K562 (cell line): ENCODE measurements around the gene CSF3. TPM values are rescaled to one million over a fixed set of nuclear protein-coding genes. Genes with fewer than 3 reads are reported as not detected.

Source experiments
- FOXJ3 ChIP-seq: sonication (generic); formaldehyde crosslinking; IDR thresholded peaks from 2 replicates; pipeline ENCODE4 v1.4.0; 2020; ENCODE audit warnings: mild to moderate bottlenecking, missing genetic modification reagents
- FOXK1 ChIP-seq: sonication (generic); formaldehyde crosslinking; IDR thresholded peaks from 2 replicates; pipeline ENCODE4 v1.8.0; 2022; ENCODE audit warnings: missing genetic modification reagents, mild to moderate bottlenecking, borderline replicate concordance
- PTTG1 ChIP-seq: fragments of 450-650 bp; IDR thresholded peaks from 2 replicates; pipeline ENCODE4 v1.6.1; 2016; ENCODE audit warnings: low read depth, mild to moderate bottlenecking, missing genetic modification characterization, missing compliant biosample characterization
- TCF7 ChIP-seq: sonication (generic); IDR thresholded peaks from 2 replicates; pipeline ENCODE4 v1.6.1; 2016; ENCODE audit warnings: antibody characterized with exemption, borderline replicate concordance
- TCF7L2 ChIP-seq: fragments of 150-350 bp; IDR thresholded peaks from 2 replicates; pipeline ENCODE4 v1.6.1; 2016; ENCODE audit warnings: low read depth, mild to moderate bottlenecking, low read length, moderate library complexity
- ZBED1 ChIP-seq: IDR thresholded peaks from 2 replicates; pipeline ENCODE4 v1.6.1; 2014
- ZNF121 ChIP-seq: sonication (generic); formaldehyde crosslinking; conservative IDR thresholded peaks from 2 replicates; pipeline ENCODE4 v1.8.0; 2022; ENCODE audit warnings: missing genetic modification reagents
- ZNF324 ChIP-seq: fragments of 250-450 bp; sonication (Bioruptor Pico); IDR thresholded peaks from 2 replicates; pipeline ENCODE4 v1.4.0; 2020; ENCODE audit warnings: mild to moderate bottlenecking
- polyA plus RNA-seq, 8 experiments: library from polyadenylated mRNA; depleted of rRNA in 4 of 8; stranded (reverse) in 5 of 8; unstranded in 3 of 8; fragments of >200 nt; fragmentation: Nextera tagmentation in 2 of 8; fragmentation: Illumina TruSeq in 1 of 8; extraction: Ambion mirVana in 2 of 8; extraction: Trizol in 1 of 8; gene quantifications; 2 replicates each; pipeline versions ENCODE4 v1.2.1 to v1.2.3, GENCODE V29; 2011 to 2014; ENCODE audit warnings: inconsistent platforms in 1 of 8, missing spikeins in 1 of 8
- total RNA-seq, 7 experiments: library from RNA; depleted of rRNA in 6 of 7; stranded (reverse); fragments of >200 nt in 6 of 7; fragmentation: Illumina TruSeq in 2 of 7; extraction: Trizol in 2 of 7; gene quantifications; 2 replicates each; pipeline versions ENCODE4 v1.2.1 to v1.2.3, GENCODE V29; 2011 to 2021; ENCODE audit warnings: low replicate concordance in 1 of 7
- TF ChIP-seq, protein P1 (sequence below): fragments of 450-650 bp; IDR thresholded peaks from 2 replicates; pipeline ENCODE4 v1.6.1; 2016; ENCODE audit warnings: low read depth, mild to moderate bottlenecking, moderate library complexity
- TF ChIP-seq, protein P2 (sequence below): fragments of 200-800 bp; sonication (Bioruptor generic); IDR thresholded peaks from 2 replicates; pipeline ENCODE4 v1.6.1; 2017; ENCODE audit warnings: missing genetic modification characterization, missing compliant biosample characterization
- TF ChIP-seq, protein P3 (sequence below), 2 experiments: fragments of 450-650 bp in 1 of 2; sonication (generic) in 1 of 2; formaldehyde crosslinking; conservative IDR thresholded peaks; 2 replicates each; pipeline versions ENCODE4 v1.4.0 to v1.8.1; 2020 to 2022; ENCODE audit warnings: mild to moderate bottlenecking in 1 of 2, missing genetic modification reagents in 1 of 2
- TF ChIP-seq, protein P4 (sequence below): fragments of 250-450 bp; sonication (Bioruptor Pico); IDR thresholded peaks from 2 replicates; pipeline ENCODE4 v1.9.0; 2021; ENCODE audit warnings: mild to moderate bottlenecking
- TF ChIP-seq, protein P5 (sequence below), 2 experiments: fragments of 450-650 bp in 1 of 2; sonication (generic) in 1 of 2; formaldehyde crosslinking in 1 of 2; IDR thresholded peaks; 2 replicates each; pipeline versions ENCODE4 v1.7.1 to v1.9.0; 2016 to 2022; ENCODE audit warnings: inconsistent platforms in 1 of 2, mild to moderate bottlenecking in 1 of 2, missing genetic modification reagents in 1 of 2

Gene CSF3
- total and polyA plus RNA-seq, 9 of the 15 experiments (the other 6 are each of a cell fraction or from before 2014, with no cell fraction given) = 0.19 TPM; not detected in 8

DNA sequence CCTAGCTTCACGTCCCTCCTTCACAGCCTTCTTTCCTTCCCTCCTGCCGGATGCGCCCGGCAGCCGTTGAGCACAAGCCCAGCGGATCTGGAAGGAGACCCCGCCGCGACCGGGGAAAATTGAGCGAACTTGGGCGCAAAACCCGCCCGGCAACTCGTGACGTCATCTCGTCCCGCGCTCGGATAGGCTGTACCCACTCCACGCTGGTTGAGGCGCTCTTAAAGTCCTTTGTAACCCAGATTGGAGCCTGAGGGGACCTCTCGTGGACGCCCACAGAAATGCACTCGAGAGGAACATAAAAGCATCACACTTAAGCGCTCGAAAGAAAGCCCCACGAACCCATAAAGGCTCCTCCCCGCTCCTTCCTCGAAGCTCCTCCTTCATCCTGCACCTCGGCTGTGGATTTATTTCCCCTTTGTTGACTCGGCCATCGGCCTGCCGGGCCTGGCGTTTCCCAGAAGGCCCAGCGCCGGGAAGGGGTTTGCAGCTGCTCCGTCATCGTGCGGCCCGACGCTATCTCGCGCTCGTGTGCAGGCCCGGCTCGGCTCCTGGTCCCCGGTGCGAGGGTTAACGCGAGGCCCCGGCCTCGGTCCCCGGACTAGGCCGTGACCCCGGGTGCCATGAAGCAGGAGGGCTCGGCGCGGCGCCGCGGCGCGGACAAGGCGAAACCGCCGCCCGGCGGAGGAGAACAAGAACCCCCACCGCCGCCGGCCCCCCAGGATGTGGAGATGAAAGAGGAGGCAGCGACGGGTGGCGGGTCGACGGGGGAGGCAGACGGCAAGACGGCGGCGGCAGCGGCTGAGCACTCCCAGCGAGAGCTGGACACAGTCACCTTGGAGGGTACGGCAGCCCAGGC lies 34.7 kb upstream of the CSF3 start, which contains the start of gene PSMD3 (continued):
- peak; percentile 77; the same call in 1 of the 2 replicates for TF ChIP-seq FOXK1 (CRISPR knock-in tag)
- no peak for TF ChIP-seq ZNF121 (CRISPR knock-in tag)
- TF ChIP-seq, protein P1, sequence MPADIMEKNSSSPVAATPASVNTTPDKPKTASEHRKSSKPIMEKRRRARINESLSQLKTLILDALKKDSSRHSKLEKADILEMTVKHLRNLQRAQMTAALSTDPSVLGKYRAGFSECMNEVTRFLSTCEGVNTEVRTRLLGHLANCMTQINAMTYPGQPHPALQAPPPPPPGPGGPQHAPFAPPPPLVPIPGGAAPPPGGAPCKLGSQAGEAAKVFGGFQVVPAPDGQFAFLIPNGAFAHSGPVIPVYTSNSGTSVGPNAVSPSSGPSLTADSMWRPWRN = peak; percentile 68; the same call in 1 of the 2 replicates
- TF ChIP-seq, protein P2, sequence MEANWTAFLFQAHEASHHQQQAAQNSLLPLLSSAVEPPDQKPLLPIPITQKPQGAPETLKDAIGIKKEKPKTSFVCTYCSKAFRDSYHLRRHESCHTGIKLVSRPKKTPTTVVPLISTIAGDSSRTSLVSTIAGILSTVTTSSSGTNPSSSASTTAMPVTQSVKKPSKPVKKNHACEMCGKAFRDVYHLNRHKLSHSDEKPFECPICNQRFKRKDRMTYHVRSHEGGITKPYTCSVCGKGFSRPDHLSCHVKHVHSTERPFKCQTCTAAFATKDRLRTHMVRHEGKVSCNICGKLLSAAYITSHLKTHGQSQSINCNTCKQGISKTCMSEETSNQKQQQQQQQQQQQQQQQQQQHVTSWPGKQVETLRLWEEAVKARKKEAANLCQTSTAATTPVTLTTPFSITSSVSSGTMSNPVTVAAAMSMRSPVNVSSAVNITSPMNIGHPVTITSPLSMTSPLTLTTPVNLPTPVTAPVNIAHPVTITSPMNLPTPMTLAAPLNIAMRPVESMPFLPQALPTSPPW (CRISPR knock-in tag) = peak; percentile 60; the same call in 1 of the 2 replicates
- TF ChIP-seq, protein P3, sequence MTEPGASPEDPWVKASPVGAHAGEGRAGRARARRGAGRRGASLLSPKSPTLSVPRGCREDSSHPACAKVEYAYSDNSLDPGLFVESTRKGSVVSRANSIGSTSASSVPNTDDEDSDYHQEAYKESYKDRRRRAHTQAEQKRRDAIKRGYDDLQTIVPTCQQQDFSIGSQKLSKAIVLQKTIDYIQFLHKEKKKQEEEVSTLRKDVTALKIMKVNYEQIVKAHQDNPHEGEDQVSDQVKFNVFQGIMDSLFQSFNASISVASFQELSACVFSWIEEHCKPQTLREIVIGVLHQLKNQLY (CRISPR knock-in tag; conservative IDR thresholded peaks at IDR 0.05) = 0 out of 4 replicates have a peak, but pooled peaks of 1 of the 2 experiments have one; percentile 18
- no peak for TF ChIP-seq TCF7L2
- TF ChIP-seq ZBED1 = no peak; the same call in 1 of the 2 replicates
- TF ChIP-seq PTTG1 (tag) = no peak
- TF ChIP-seq FOXJ3 (CRISPR knock-in tag) = no peak
- TF ChIP-seq, protein P4, sequence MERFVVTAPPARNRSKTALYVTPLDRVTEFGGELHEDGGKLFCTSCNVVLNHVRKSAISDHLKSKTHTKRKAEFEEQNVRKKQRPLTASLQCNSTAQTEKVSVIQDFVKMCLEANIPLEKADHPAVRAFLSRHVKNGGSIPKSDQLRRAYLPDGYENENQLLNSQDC (CRISPR knock-in tag) = peak; percentile 29; the same call in 1 of the 2 replicates
- peak; percentile 59; the same call in 1 of the 2 replicates for TF ChIP-seq TCF7
- no peak for TF ChIP-seq ZNF324 (CRISPR knock-in tag)
- TF ChIP-seq, protein P5, sequence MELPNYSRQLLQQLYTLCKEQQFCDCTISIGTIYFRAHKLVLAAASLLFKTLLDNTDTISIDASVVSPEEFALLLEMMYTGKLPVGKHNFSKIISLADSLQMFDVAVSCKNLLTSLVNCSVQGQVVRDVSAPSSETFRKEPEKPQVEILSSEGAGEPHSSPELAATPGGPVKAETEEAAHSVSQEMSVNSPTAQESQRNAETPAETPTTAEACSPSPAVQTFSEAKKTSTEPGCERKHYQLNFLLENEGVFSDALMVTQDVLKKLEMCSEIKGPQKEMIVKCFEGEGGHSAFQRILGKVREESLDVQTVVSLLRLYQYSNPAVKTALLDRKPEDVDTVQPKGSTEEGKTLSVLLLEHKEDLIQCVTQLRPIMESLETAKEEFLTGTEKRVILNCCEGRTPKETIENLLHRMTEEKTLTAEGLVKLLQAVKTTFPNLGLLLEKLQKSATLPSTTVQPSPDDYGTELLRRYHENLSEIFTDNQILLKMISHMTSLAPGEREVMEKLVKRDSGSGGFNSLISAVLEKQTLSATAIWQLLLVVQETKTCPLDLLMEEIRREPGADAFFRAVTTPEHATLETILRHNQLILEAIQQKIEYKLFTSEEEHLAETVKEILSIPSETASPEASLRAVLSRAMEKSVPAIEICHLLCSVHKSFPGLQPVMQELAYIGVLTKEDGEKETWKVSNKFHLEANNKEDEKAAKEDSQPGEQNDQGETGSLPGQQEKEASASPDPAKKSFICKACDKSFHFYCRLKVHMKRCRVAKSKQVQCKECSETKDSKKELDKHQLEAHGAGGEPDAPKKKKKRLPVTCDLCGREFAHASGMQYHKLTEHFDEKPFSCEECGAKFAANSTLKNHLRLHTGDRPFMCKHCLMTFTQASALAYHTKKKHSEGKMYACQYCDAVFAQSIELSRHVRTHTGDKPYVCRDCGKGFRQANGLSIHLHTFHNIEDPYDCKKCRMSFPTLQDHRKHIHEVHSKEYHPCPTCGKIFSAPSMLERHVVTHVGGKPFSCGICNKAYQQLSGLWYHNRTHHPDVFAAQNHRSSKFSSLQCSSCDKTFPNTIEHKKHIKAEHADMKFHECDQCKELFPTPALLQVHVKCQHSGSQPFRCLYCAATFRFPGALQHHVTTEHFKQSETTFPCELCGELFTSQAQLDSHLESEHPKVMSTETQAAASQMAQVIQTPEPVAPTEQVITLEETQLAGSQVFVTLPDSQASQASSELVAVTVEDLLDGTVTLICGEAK (IDR thresholded peaks at IDR 0.05) = peak; percentile 26; the same call in 1 of the 2 replicates
- TF ChIP-seq, protein P5 (CRISPR knock-in tag; IDR thresholded peaks at IDR 0.05) = no peak
